OCI-LY3 (cell line): ENCODE results near the gene MRTFA.

Experiments used
- EZH2phosphoT487 ChIP-seq: fragments of 200-600 bp; shearing (Covaris generic); IDR thresholded peaks from 2 replicates; pipeline ENCODE4 v1.6.1; 2018; ENCODE audit warnings: antibody characterized with exemption, mixed run types, low read depth
- TF ChIP-seq, protein P1 (sequence below): fragments of 200-600, 300-600 bp; sonication (generic); IDR thresholded peaks from 2 replicates; pipeline ENCODE4 v1.5.1; 2014; ENCODE audit warnings: antibody characterized with exemption, low read length, low read depth

DNA sequence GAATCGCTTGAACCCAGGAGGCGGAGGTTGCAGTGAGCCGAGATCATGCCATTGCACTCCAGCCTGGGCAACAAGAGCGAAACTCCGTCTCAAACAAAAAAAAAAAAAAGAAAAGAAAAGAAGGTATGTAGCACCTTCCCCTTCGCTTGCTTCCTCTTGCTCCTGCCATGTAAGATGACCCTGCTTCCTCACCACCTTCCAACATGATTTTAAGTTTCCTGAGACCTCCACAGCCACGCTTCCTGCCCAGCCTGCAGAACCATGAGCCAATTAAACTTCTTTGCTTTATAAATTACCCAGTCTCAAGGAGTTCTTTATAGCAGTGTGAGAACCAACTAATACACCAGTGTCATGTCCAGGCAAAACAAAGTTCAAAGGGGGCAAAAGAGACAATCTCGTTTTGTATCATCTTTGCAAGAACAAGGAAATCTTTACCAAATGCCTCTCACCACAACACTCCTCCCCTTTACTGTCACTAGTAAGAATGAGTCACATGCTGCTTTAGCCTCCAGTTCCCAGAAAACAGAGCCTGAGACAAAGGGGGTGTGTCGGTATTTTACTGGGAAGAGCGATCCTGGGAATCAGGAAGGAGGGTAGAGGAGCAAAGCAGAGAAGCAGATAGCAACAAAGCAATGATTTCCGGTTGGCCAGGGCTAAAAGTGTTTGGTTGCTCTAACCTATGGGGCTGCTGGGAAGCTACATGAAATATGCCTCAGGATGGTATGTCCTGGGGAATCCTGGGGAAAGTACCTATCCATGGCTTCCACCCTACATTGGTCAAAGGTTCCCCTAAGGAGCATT, 32.3 kb upstream of the MRTFA start:
- TF ChIP-seq, protein P1, sequence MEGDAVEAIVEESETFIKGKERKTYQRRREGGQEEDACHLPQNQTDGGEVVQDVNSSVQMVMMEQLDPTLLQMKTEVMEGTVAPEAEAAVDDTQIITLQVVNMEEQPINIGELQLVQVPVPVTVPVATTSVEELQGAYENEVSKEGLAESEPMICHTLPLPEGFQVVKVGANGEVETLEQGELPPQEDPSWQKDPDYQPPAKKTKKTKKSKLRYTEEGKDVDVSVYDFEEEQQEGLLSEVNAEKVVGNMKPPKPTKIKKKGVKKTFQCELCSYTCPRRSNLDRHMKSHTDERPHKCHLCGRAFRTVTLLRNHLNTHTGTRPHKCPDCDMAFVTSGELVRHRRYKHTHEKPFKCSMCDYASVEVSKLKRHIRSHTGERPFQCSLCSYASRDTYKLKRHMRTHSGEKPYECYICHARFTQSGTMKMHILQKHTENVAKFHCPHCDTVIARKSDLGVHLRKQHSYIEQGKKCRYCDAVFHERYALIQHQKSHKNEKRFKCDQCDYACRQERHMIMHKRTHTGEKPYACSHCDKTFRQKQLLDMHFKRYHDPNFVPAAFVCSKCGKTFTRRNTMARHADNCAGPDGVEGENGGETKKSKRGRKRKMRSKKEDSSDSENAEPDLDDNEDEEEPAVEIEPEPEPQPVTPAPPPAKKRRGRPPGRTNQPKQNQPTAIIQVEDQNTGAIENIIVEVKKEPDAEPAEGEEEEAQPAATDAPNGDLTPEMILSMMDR: no peak
- no peak for TF ChIP-seq EZH2phosphoT487
